H1 (cell line): ENCODE results near the gene RAPGEF6. TPM values are rescaled to one million over a fixed set of nuclear protein-coding genes. Genes with fewer than 3 reads are reported as not detected.

ENCODE experiments used
- CTCF ChIA-PET: fragments of 300-600 bp; sonication (Branson Sonifier 250); formaldehyde crosslinking; loops from one replicate; lab custom pipeline; 2021; ENCODE audit not compliant: partially characterized antibody; lab: Charles Lee
- POLR2A ChIA-PET: fragments of 300-600 bp; sonication (Branson Sonifier 250); formaldehyde crosslinking; loops from one replicate; lab custom pipeline; 2021; ENCODE audit warnings: inconsistent platforms; ENCODE audit not compliant: partially characterized antibody; lab: Charles Lee
- DNase-seq, 2 experiments: peaks; one replicate each; pipeline versions ENCODE4 v3.0.0 to v3.0.0-alpha.2; 2010 to 2022; ENCODE audit warnings: low spot score in 2 of 2, low read depth in 1 of 2, mixed read lengths in 1 of 2
- FAIRE-seq: peaks from 2 replicates; lab custom pipeline; 2011; peaks lifted over from hg19 to GRCh38; lab: Jason Lieb, UNC
- H2AFZ ChIP-seq: 2 replicates; pipeline ENCODE4 v1.8.1; 2012; ENCODE audit warnings: low read length, inconsistent platforms
- H2AK5ac ChIP-seq: 2 replicates; pipeline ENCODE4 v1.6.1; 2013; ENCODE audit warnings: low read depth, low read length
- H2BK120ac ChIP-seq: replicated peaks from 2 replicates; pipeline ENCODE3; 2013; ENCODE audit warnings: low read depth, low read length, inconsistent platforms
- H2BK12ac ChIP-seq: 2 replicates; pipeline ENCODE4 v1.6.1; 2013; ENCODE audit warnings: low read depth, low read length
- H2BK15ac ChIP-seq: 2 replicates; pipeline ENCODE4 v1.6.1; 2013; ENCODE audit warnings: low read length
- H2BK20ac ChIP-seq: 2 replicates; pipeline ENCODE4 v1.6.1; 2013; ENCODE audit warnings: low read length
- H2BK5ac ChIP-seq: 2 replicates; pipeline ENCODE4 v1.6.1; 2013; ENCODE audit warnings: low read depth, low read length
- H3K14ac ChIP-seq: 2 replicates; pipeline ENCODE4 v1.6.1; 2013; ENCODE audit warnings: inconsistent platforms; ENCODE audit not compliant: insufficient read length
- H3K18ac ChIP-seq: 2 replicates; pipeline ENCODE4 v1.6.1; 2013; ENCODE audit warnings: low read length; ENCODE audit errors: extremely low read depth
- H3K23ac ChIP-seq: 2 replicates; pipeline ENCODE4 v1.6.1; 2013; ENCODE audit warnings: inconsistent platforms; ENCODE audit not compliant: insufficient read length
- H3K23me2 ChIP-seq: 2 replicates; pipeline ENCODE4 v1.6.1; 2013; ENCODE audit warnings: low read depth, low read length
- H3K27ac ChIP-seq: 2 replicates; pipeline ENCODE4 v1.6.1; 2011; ENCODE audit warnings: low read depth, low read length, inconsistent platforms
- H3K27me3 ChIP-seq, 4 experiments: replicated peaks in 1 of 4; 1 replicate in 1 of 4; 2 replicates in 3 of 4; pipeline versions ENCODE4 v1.6.1 to v1.8.1; 2011 to 2013; ENCODE audit warnings: low read length in 3 of 4, mild to moderate bottlenecking in 3 of 4, inconsistent platforms in 2 of 4, mixed read lengths in 2 of 4, moderate library complexity in 1 of 4; ENCODE audit not compliant: control insufficient read depth in 3 of 4, insufficient read depth in 3 of 4; ENCODE audit errors: extremely low read depth in 1 of 4
- H3K36me3 ChIP-seq, 4 experiments: 2 replicates each; pipeline versions ENCODE4 v1.6.1 to v1.8.1; 2011 to 2013; ENCODE audit warnings: mild to moderate bottlenecking in 4 of 4, low read length in 3 of 4, moderate library complexity in 2 of 4, control low read depth in 1 of 4, inconsistent platforms in 1 of 4; ENCODE audit not compliant: insufficient read depth in 4 of 4, control insufficient read depth in 2 of 4
- H3K4ac ChIP-seq: replicated peaks from 2 replicates; pipeline ENCODE3; 2013; ENCODE audit warnings: low read length, low read depth, mixed read lengths, inconsistent platforms; ENCODE audit not compliant: insufficient read length
- H3K4me1 ChIP-seq, 4 experiments: replicated peaks in 1 of 4; 1 replicate in 1 of 4; 2 replicates in 3 of 4; pipeline versions ENCODE4 v1.6.1 to v1.8.1; 2011 to 2013; ENCODE audit warnings: low read length in 3 of 4, inconsistent platforms in 2 of 4, mixed read lengths in 1 of 4; ENCODE audit not compliant: insufficient read depth in 4 of 4, control insufficient read depth in 3 of 4
- H3K4me2 ChIP-seq, 2 experiments: 2 replicates each; pipeline versions ENCODE4 v1.6.1 to v1.8.1; 2011 to 2013; ENCODE audit warnings: low read depth in 2 of 2, low read length in 2 of 2, control low read depth in 1 of 2, inconsistent platforms in 1 of 2, mild to moderate bottlenecking in 1 of 2; ENCODE audit not compliant: insufficient read depth in 1 of 2
- H3K4me3 ChIP-seq, 4 experiments: fragments of 200-600, 300-600 bp in 1 of 4; sonication (generic), shearing (Covaris generic), sonication (Bioruptor Twin) in 1 of 4; 2 replicates each; pipeline versions ENCODE4 v1.5.1 to v1.8.1; 2011 to 2016; ENCODE audit warnings: low read length in 4 of 4, low read depth in 3 of 4, control low read depth in 2 of 4, inconsistent platforms in 2 of 4, mild to moderate bottlenecking in 2 of 4, mixed read lengths in 1 of 4, moderate library complexity in 1 of 4; ENCODE audit not compliant: insufficient read depth in 2 of 4; ENCODE audit errors: extremely low read depth in 1 of 4
- H3K56ac ChIP-seq: replicated peaks from 2 replicates; pipeline ENCODE3; 2013; ENCODE audit warnings: low read depth, mild to moderate bottlenecking, mixed read lengths, low read length, inconsistent platforms; ENCODE audit not compliant: insufficient read length
- H3K79me1 ChIP-seq: 2 replicates; pipeline ENCODE4 v1.6.1; 2013; ENCODE audit warnings: low read depth, low read length, control low read depth
- H3K79me2 ChIP-seq, 2 experiments: 2 replicates each; pipeline versions ENCODE4 v1.6.1 to v1.8.1; 2012 to 2013; ENCODE audit warnings: low read length in 2 of 2, mild to moderate bottlenecking in 2 of 2, inconsistent platforms in 1 of 2; ENCODE audit not compliant: insufficient read depth in 2 of 2, control insufficient read depth in 1 of 2
- H3K9ac ChIP-seq, 4 experiments: replicated peaks in 1 of 4; 1 replicate in 1 of 4; 2 replicates in 3 of 4; pipeline versions ENCODE4 v1.6.1 to v1.8.1; 2011 to 2013; ENCODE audit warnings: low read depth in 3 of 4, low read length in 3 of 4, control low read depth in 2 of 4, mild to moderate bottlenecking in 2 of 4, moderate library complexity in 2 of 4, inconsistent platforms in 1 of 4; ENCODE audit errors: extremely low read depth in 1 of 4
- H3K9me3 ChIP-seq, 2 experiments: 2 replicates each; pipeline versions ENCODE4 v1.6.1 to v1.8.1; 2012 to 2013; ENCODE audit warnings: mild to moderate bottlenecking in 2 of 2, moderate library complexity in 2 of 2, control low read depth in 1 of 2, inconsistent platforms in 1 of 2, low read depth in 1 of 2, low read length in 1 of 2, mixed read lengths in 1 of 2; ENCODE audit not compliant: insufficient read depth in 2 of 2
- H4K20me1 ChIP-seq, 2 experiments: replicated peaks in 1 of 2; 2 replicates each; pipeline versions ENCODE3 to v1.8.1; 2011 to 2013; ENCODE audit warnings: inconsistent platforms in 2 of 2, low read length in 2 of 2, mild to moderate bottlenecking in 1 of 2; ENCODE audit not compliant: insufficient read depth in 2 of 2, control insufficient read depth in 1 of 2
- H4K5ac ChIP-seq: 2 replicates; pipeline ENCODE4 v1.6.1; 2013; ENCODE audit warnings: low read length, low read depth, mixed read lengths, inconsistent platforms; ENCODE audit not compliant: insufficient read length
- H4K8ac ChIP-seq: 2 replicates; pipeline ENCODE4 v1.8.0; 2013; ENCODE audit warnings: mild to moderate bottlenecking, moderate library complexity, low read length, inconsistent platforms; ENCODE audit not compliant: insufficient read depth; ENCODE audit errors: extremely low read depth
- H4K91ac ChIP-seq: replicated peaks from 2 replicates; pipeline ENCODE3; 2013; ENCODE audit warnings: low read length, mixed read lengths, inconsistent platforms; ENCODE audit not compliant: insufficient read length
- CBX8 ChIP-seq: fragments of 300-800, 300-1000 bp; sonication (generic); IDR thresholded peaks from 2 replicates; pipeline ENCODE4 v1.7.1; 2016; ENCODE audit warnings: low read depth, low read length, borderline replicate concordance
- CHD1 ChIP-seq: IDR thresholded peaks from 2 replicates; pipeline ENCODE4 v1.6.1; 2012; ENCODE audit warnings: low read depth, low read length, improper control_type of control experiment
- EGR1 ChIP-seq: IDR thresholded peaks from 2 replicates; pipeline ENCODE4 v1.6.1; 2011; ENCODE audit warnings: low read depth, low read length, borderline replicate concordance
- EZH2 ChIP-seq: fragments of 200-600 bp; sonication (generic); IDR thresholded peaks from 2 replicates; pipeline ENCODE4 v1.7.1; 2012; ENCODE audit warnings: low read depth, mild to moderate bottlenecking, moderate library complexity, low read length, inconsistent platforms; ENCODE audit not compliant: severe bottlenecking
- HDAC6 ChIP-seq: IDR thresholded peaks from one replicate; pipeline ENCODE4 v1.7.1; 2012; ENCODE audit warnings: low read depth, mild to moderate bottlenecking, inconsistent platforms, low read length, moderate library complexity
- JUND ChIP-seq: IDR thresholded peaks from 2 replicates; pipeline ENCODE4 v1.6.1; 2011; ENCODE audit warnings: mild to moderate bottlenecking, improper control_type of control experiment, low read length
- KDM5A ChIP-seq: fragments of 200-600 bp; IDR thresholded peaks from 2 replicates; pipeline ENCODE4 v1.7.1; 2012; ENCODE audit warnings: mild to moderate bottlenecking, low read length, inconsistent platforms, mixed read lengths
- PHF8 ChIP-seq: fragments of 200-600 bp; sonication (generic); conservative IDR thresholded peaks from 2 replicates; pipeline ENCODE4 v1.7.1; 2012; ENCODE audit warnings: low read depth, mild to moderate bottlenecking, inconsistent platforms, low read length, moderate library complexity
- POLR2A ChIP-seq, 2 experiments: IDR thresholded peaks; 1 replicate in 1 of 2; 2 replicates in 1 of 2; pipeline ENCODE4 v1.6.1; 2011; ENCODE audit warnings: low read depth in 2 of 2, low read length in 2 of 2, mild to moderate bottlenecking in 2 of 2; ENCODE audit errors: control extremely low read depth in 1 of 2
- RFX5 ChIP-seq: IDR thresholded peaks from 2 replicates; pipeline ENCODE4 v1.6.1; 2011; ENCODE audit warnings: low read depth, low read length, improper control_type of control experiment, borderline replicate concordance
- SRF ChIP-seq: IDR thresholded peaks from 2 replicates; pipeline ENCODE4 v1.6.1; 2011; ENCODE audit warnings: mild to moderate bottlenecking, low read depth, low read length, moderate library complexity
- TAF7 ChIP-seq: optimal IDR thresholded peaks from 2 replicates; pipeline ENCODE3; 2011; ENCODE audit warnings: low read depth, mild to moderate bottlenecking, inconsistent platforms, low read length, moderate library complexity, borderline replicate concordance
- TBP ChIP-seq: IDR thresholded peaks from 2 replicates; pipeline ENCODE4 v1.6.1; 2011; ENCODE audit warnings: low read depth, low read length, improper control_type of control experiment
- TCF12 ChIP-seq: IDR thresholded peaks from 2 replicates; pipeline ENCODE4 v1.6.1; 2011; ENCODE audit warnings: low read depth, mild to moderate bottlenecking, low read length
- WGBS, 2 experiments: shearing (Covaris generic) in 1 of 2; methylation state at CpG; one replicate each; pipeline versions ENCODE4 v1.1.6 to v1.1.7; 2013 to 2015; ENCODE audit warnings: low lambda C conversion rate in 2 of 2, mixed read lengths in 2 of 2, inconsistent platforms in 1 of 2, low coverage in 1 of 2, missing lambda C conversion rate in 1 of 2; ENCODE audit not compliant: insufficient replicate concordance in 2 of 2, insufficient coverage in 1 of 2, insufficient read length in 1 of 2; ENCODE audit errors: extremely low coverage in 1 of 2, missing lambda C conversion rate in 1 of 2; 5-methylcytosine and 5-hydroxymethylcytosine counted together
- polyA plus RNA-seq, 7 experiments: library from polyadenylated mRNA; depleted of rRNA in 3 of 7; stranded (reverse) in 5 of 7; unstranded in 2 of 7; fragments of >200 nt in 5 of 7; fragments of 200-250 nt in 2 of 7; gene quantifications; 1 replicate in 5 of 7; 2 replicates in 1 of 7; 4 replicates in 1 of 7; pipeline versions ENCODE4 v1.2.1 to v1.2.3, GENCODE V29; 2011 to 2013; ENCODE audit warnings: missing spikeins in 2 of 7, mixed read lengths in 2 of 7
- total RNA-seq: library from RNA; stranded (reverse); fragmentation: NEBNext Ultra II Directional; extraction: Animal tissue kit (Norgen Biotek cat#: 25700); gene quantifications from 2 replicates; pipeline ENCODE4 v1.2.1, GENCODE V29; 2021

The RAPGEF6 gene
- total and polyA plus RNA-seq, 2 of the 8 experiments (the other 6 are each of a cell fraction or from before 2014, with no cell fraction given) = 4.8 to 20.0 TPM

DNA sequence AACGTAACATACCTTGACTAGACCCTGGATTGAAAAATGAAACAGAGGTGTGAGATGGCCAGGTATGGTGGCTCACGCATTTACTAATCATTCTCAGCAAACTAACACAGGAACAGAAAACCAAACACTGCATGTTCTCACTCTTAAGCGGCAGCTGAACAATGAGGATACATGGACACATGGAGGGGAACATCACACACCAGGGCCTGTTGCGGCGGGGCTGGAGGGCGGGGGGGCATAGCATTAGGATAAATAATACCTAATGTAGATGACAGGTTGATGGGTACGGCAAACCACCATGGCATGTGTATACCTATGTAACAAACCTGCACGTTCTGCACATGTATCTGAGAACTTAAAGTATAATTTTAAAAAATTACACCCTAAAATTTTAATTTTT is 15.9 kb downstream of the RAPGEF6 start:
- FAIRE-seq (no peak), DNase-seq (no peak)
- Histone ChIP-seq H3K4me1 (peaks cover 0 to 3% (median 0%) of the 10 kb centered on the region in 4 experiments; a peak in 1 of 7 replicates), H3K9ac (no peak overlapping the region), H3K36me3 (no peaks in the 10 kb centered on the region), H3K79me1 (no peaks in the 10 kb centered on the region; the same call in 1 of the 2 replicates), H3K4me2 (no peak overlapping the region), H3K23ac (no peak overlapping the region), H2AFZ (no peak overlapping the region), H3K79me2 (peaks cover 6 to 99% of the 10 kb centered on the region in 2 experiments; a peak in 3 of 4 replicates), H3K56ac (no peak overlapping the region), H3K4me3 (no peak overlapping the region), H3K23me2 (no peaks in the 10 kb centered on the region), H3K18ac (no peak overlapping the region), H3K14ac (no peak overlapping the region), H4K8ac (no peak overlapping the region), H2BK5ac (no peak overlapping the region), H3K9me3 (no peaks in the 10 kb centered on the region), H2BK12ac (no peak overlapping the region), H3K27ac (no peak overlapping the region), H2BK20ac (no peak overlapping the region), H2AK5ac (no peak overlapping the region), H3K4ac (no peak overlapping the region), H4K20me1 (peaks cover 0 to 12% of the 10 kb centered on the region in 2 experiments), H4K91ac (no peak overlapping the region), H3K27me3 (no peaks in the 10 kb centered on the region), H2BK15ac (no peak overlapping the region), H4K5ac (no peak overlapping the region), H2BK120ac (no peak overlapping the region)
- WGBS, 2 experiments = 87% methylated on average over 8 of the region's 8 CpGs; no CpG with 5 or more reads in 1 of the 2 experiments
- TF ChIP-seq CBX8 (no peak), TBP (no peak), SRF (no peak), KDM5A (no peak), HDAC6 (no peak), PHF8 (no peak), CHD1 (no peak), EZH2 (no peak), RFX5 (no peak), TCF12 (no peak), EGR1 (no peak), POLR2A (IDR thresholded peaks at IDR 0.05; ENCODE audit: control extremely low read depth in 1 of 2, low read depth in 2 of 2, low read length in 2 of 2) (no peak), JUND (no peak), TAF7 (no peak)
- ChIA-PET CTCF (no interaction called here), POLR2A (no interaction called here)
